ENCODE measurements around the gene HBE1.

The HBE1 gene

GRCh38 chr11:5232176-5232575 is 37.6 kb downstream of the HBE1 start:
- no peak for DNase-seq

GRCh38 chr11:5231111-5231510 is 38.6 kb downstream of the HBE1 start:
- DNase-seq: no peak

- no peak for DNase-seq
These were observed 39.5 kb downstream of the HBE1 start for GRCh38 chr11:5230266-5230665.

- no peak for DNase-seq
These were observed 39.9 kb downstream of the HBE1 start for GRCh38 chr11:5229796-5230195.

GRCh38 chr11:5229356-5229755 is 40.4 kb downstream of the HBE1 start:
- DNase-seq: no peak

GRCh38 chr11:5228124-5228523 is 41.6 kb downstream of the HBE1 start:
- no peak for DNase-seq

GRCh38 chr11:5227681-5228080 is 42.1 kb downstream of the HBE1 start:
- no peak for DNase-seq

- DNase-seq: no peak
These were observed 42.9 kb downstream of the HBE1 start, which contains the start of gene HBB for GRCh38 chr11:5226732-5227310. HBB (minus strand) TSS chr11:5227071; CDS start chr11:5227021, 50 bp downstream.

GRCh38 chr11:5225480-5225871 is 44.3 kb downstream of the HBE1 start:
- no peak for DNase-seq

GRCh38 chr11:5224538-5225479 is 44.9 kb downstream of the HBE1 start:
- no peak for DNase-seq

GRCh38 chr11:5223686-5224085 is 46.1 kb downstream of the HBE1 start:
- DNase-seq: no peak

- no peak for DNase-seq
These were observed 46.6 kb downstream of the HBE1 start for GRCh38 chr11:5223146-5223545.
